ENCODE results near the gene OR2A1.
"Not testable (repeated sequence)": the region's sequence is repeated elsewhere in the genome, so short reads cannot be mapped to it uniquely, and the experiment has no call there.

OR2A1 gene

GRCh38 chr7:144311872-144312469 lies at the start of gene OR2A1:
OR2A1 (plus strand) TSS chr7:144312419; CDS start chr7:144318125, 5,706 bp downstream.
- not testable (repeated sequence) for FAIRE-seq

GRCh38 chr7:144264692-144265091 lies 47.5 kb upstream of the OR2A1 start, which contains the start of gene OR2A7:
OR2A7 (minus strand) TSS chr7:144264792; CDS start chr7:144259628, 5,164 bp downstream.
- not testable (repeated sequence) for FAIRE-seq

GRCh38 chr7:144269188-144269587 lies 43.0 kb upstream of the OR2A1 start, which contains the start of gene CTAGE8:
CTAGE8 (minus strand) TSS chr7:144269288; CDS start chr7:144269250, 38 bp downstream.
- FAIRE-seq, result not testable (repeated sequence)

GRCh38 chr7:144275281-144275680 lies 36.9 kb upstream of the OR2A1 start:
- FAIRE-seq, result not testable (repeated sequence)

GRCh38 chr7:144280010-144280409 lies 32.2 kb upstream of the OR2A1 start:
- FAIRE-seq, result not testable (repeated sequence)

GRCh38 chr7:144281981-144282380 lies 30.2 kb upstream of the OR2A1 start:
- not testable (repeated sequence) for FAIRE-seq

- not testable (repeated sequence) for FAIRE-seq
Observed at GRCh38 chr7:144282490-144282889, 29.7 kb upstream of the OR2A1 start.

GRCh38 chr7:144283716-144284115 lies 28.5 kb upstream of the OR2A1 start:
- FAIRE-seq, result not testable (repeated sequence)

- not testable (repeated sequence) for FAIRE-seq
Observed at GRCh38 chr7:144287171-144287784, 24.9 kb upstream of the OR2A1 start.

- not testable (repeated sequence) for FAIRE-seq
Observed at GRCh38 chr7:144291607-144292006, 20.6 kb upstream of the OR2A1 start.

- not testable (repeated sequence) for FAIRE-seq
Observed at GRCh38 chr7:144292384-144293161, 19.6 kb upstream of the OR2A1 start.

- FAIRE-seq, result not testable (repeated sequence)
Observed at GRCh38 chr7:144293794-144294499, 18.3 kb upstream of the OR2A1 start.

GRCh38 chr7:144302578-144303303 lies 9.5 kb upstream of the OR2A1 start:
- FAIRE-seq, result not testable (repeated sequence)

GRCh38 chr7:144303607-144304006 lies 8.6 kb upstream of the OR2A1 start:
- not testable (repeated sequence) for FAIRE-seq

GRCh38 chr7:144305156-144305555 lies 7.1 kb upstream of the OR2A1 start:
- FAIRE-seq, result not testable (repeated sequence)

- not testable (repeated sequence) for FAIRE-seq
Observed at GRCh38 chr7:144309702-144310101, 2.5 kb upstream of the OR2A1 start.

GRCh38 chr7:144311218-144311617 lies 1.0 kb upstream of the OR2A1 start:
- FAIRE-seq, result not testable (repeated sequence)

GRCh38 chr7:144317537-144317936 lies 5.3 kb downstream of the OR2A1 start:
- FAIRE-seq, result not testable (repeated sequence)

- not testable (repeated sequence) for FAIRE-seq
Observed at GRCh38 chr7:144319547-144319946, 7.3 kb downstream of the OR2A1 start.

GRCh38 chr7:144321677-144322206 lies 9.5 kb downstream of the OR2A1 start:
- not testable (repeated sequence) for FAIRE-seq

GRCh38 chr7:144323359-144323758 lies 11.1 kb downstream of the OR2A1 start:
- FAIRE-seq, result not testable (repeated sequence)

GRCh38 chr7:144325868-144326267 lies 13.6 kb downstream of the OR2A1 start:
- FAIRE-seq, result not testable (repeated sequence)

Data from G401.6 (cell line).